ENCODE results near the gene FOLR3.

The FOLR3 gene

GRCh38 chr11:72135891-72136683, 562 bp downstream of the FOLR3 start:
- H3K9me3 ChIP-seq (ENCODE audit: insufficient read depth, low read depth, low read length) = no peaks in the 10 kb centered on the region
- no peaks in the 10 kb centered on the region for H3K27me3 ChIP-seq (ENCODE audit: insufficient read depth, low read length, poor library complexity, severe bottlenecking)
- H3K4me3 ChIP-seq (ENCODE audit: low read length, poor library complexity, severe bottlenecking) = no peak overlapping the region
- no peaks in the 10 kb centered on the region for H3K4me1 ChIP-seq (ENCODE audit: insufficient read depth, low read length, poor library complexity, severe bottlenecking)
- H3K36me3 ChIP-seq (ENCODE audit: insufficient read depth, low read length) = no peaks in the 10 kb centered on the region
- H3K9ac ChIP-seq (ENCODE audit: low read depth, low read length, poor library complexity, severe bottlenecking) = no peak overlapping the region
- H3K79me2 ChIP-seq (ENCODE audit: insufficient read depth, low read length) = no peaks in the 10 kb centered on the region
- H3F3A ChIP-seq (ENCODE audit: low read depth) = no peaks in the 10 kb centered on the region
- H3K4me2 ChIP-seq (ENCODE audit: low read depth, low read length, poor library complexity, severe bottlenecking) = no peak overlapping the region
- no peak for TF ChIP-seq CTCF (conservative IDR thresholded peaks at IDR 0.05; ENCODE audit: low read length)
- TF ChIP-seq EZH2phosphoT487 (IDR thresholded peaks at IDR 0.05; ENCODE audit: borderline replicate concordance) = no peak
- no peak overlapping the region for H2AFZ ChIP-seq (ENCODE audit: low read length)
- H3K9me2 ChIP-seq (replicated peaks; ENCODE audit: low read depth, low read length) = no peaks in the 10 kb centered on the region
- H4K20me1 ChIP-seq (ENCODE audit: insufficient read depth, low read length, poor library complexity, severe bottlenecking) = no peaks in the 10 kb centered on the region

GRCh38 chr11:72136684-72137262, 1.2 kb downstream of the FOLR3 start:
- H3K9me2 ChIP-seq (replicated peaks; ENCODE audit: low read depth, low read length) = no peaks in the 10 kb centered on the region
- H3K36me3 ChIP-seq (ENCODE audit: insufficient read depth, low read length) = no peaks in the 10 kb centered on the region
- H3K4me2 ChIP-seq (ENCODE audit: low read depth, low read length, poor library complexity, severe bottlenecking) = no peak overlapping the region
- no peaks in the 10 kb centered on the region for H3K27me3 ChIP-seq (ENCODE audit: insufficient read depth, low read length, poor library complexity, severe bottlenecking)
- H3K79me2 ChIP-seq (ENCODE audit: insufficient read depth, low read length) = no peaks in the 10 kb centered on the region
- H3K9me3 ChIP-seq (ENCODE audit: insufficient read depth, low read depth, low read length) = no peaks in the 10 kb centered on the region
- no peaks in the 10 kb centered on the region for H3K4me1 ChIP-seq (ENCODE audit: insufficient read depth, low read length, poor library complexity, severe bottlenecking)
- no peak overlapping the region for H3K4me3 ChIP-seq (ENCODE audit: low read length, poor library complexity, severe bottlenecking)
- no peaks in the 10 kb centered on the region for H3F3A ChIP-seq (ENCODE audit: low read depth)
- no peak overlapping the region for H3K9ac ChIP-seq (ENCODE audit: low read depth, low read length, poor library complexity, severe bottlenecking)
- H2AFZ ChIP-seq (ENCODE audit: low read length) = no peak overlapping the region
- no peaks in the 10 kb centered on the region for H4K20me1 ChIP-seq (ENCODE audit: insufficient read depth, low read length, poor library complexity, severe bottlenecking)
- no peak for TF ChIP-seq CTCF (conservative IDR thresholded peaks at IDR 0.05; ENCODE audit: low read length)
- no peak for TF ChIP-seq EZH2phosphoT487 (IDR thresholded peaks at IDR 0.05; ENCODE audit: borderline replicate concordance)

GRCh38 chr11:72138821-72139390, 3.4 kb downstream of the FOLR3 start:
- H3K4me3 ChIP-seq (ENCODE audit: low read length, poor library complexity, severe bottlenecking) = no peak overlapping the region
- H3K4me2 ChIP-seq (ENCODE audit: low read depth, low read length, poor library complexity, severe bottlenecking) = no peak overlapping the region
- no peaks in the 10 kb centered on the region for H3K9me2 ChIP-seq (replicated peaks; ENCODE audit: low read depth, low read length)
- H3K27me3 ChIP-seq (ENCODE audit: insufficient read depth, low read length, poor library complexity, severe bottlenecking) = no peaks in the 10 kb centered on the region
- TF ChIP-seq EZH2phosphoT487 (IDR thresholded peaks at IDR 0.05; ENCODE audit: borderline replicate concordance) = no peak
- no peak for TF ChIP-seq CTCF (conservative IDR thresholded peaks at IDR 0.05; ENCODE audit: low read length)
- H3K79me2 ChIP-seq (ENCODE audit: insufficient read depth, low read length) = no peaks in the 10 kb centered on the region
- H3K36me3 ChIP-seq (ENCODE audit: insufficient read depth, low read length) = no peaks in the 10 kb centered on the region
- no peak overlapping the region for H2AFZ ChIP-seq (ENCODE audit: low read length)
- H3F3A ChIP-seq (ENCODE audit: low read depth) = no peaks in the 10 kb centered on the region
- no peaks in the 10 kb centered on the region for H3K9me3 ChIP-seq (ENCODE audit: insufficient read depth, low read depth, low read length)
- no peaks in the 10 kb centered on the region for H3K4me1 ChIP-seq (ENCODE audit: insufficient read depth, low read length, poor library complexity, severe bottlenecking)
- no peaks in the 10 kb centered on the region for H4K20me1 ChIP-seq (ENCODE audit: insufficient read depth, low read length, poor library complexity, severe bottlenecking)
- H3K9ac ChIP-seq (ENCODE audit: low read depth, low read length, poor library complexity, severe bottlenecking) = no peak overlapping the region

Measured in Loucy (cell line).